Activated CD4-positive, alpha-beta memory T cell treated with anti-CD3 and anti-CD28 coated beads for 36 hours (primary cell): Measurements from ENCODE around the gene EXOSC10. TPM values are rescaled to one million over a fixed set of nuclear protein-coding genes. Genes with fewer than 3 reads are reported as not detected.
"Not testable (repeated sequence)": the region's sequence is repeated elsewhere in the genome, so short reads cannot be mapped to it uniquely, and the experiment has no call there.

Experiments
- CTCF ChIA-PET: fragments of 350-600 bp; sonication (Branson Sonifier 250); formaldehyde crosslinking; loops from one replicate; lab custom pipeline; 2021; ENCODE audit warnings: antibody characterized with exemption, inconsistent platforms; lab: Charles Lee
- POLR2A ChIA-PET: fragments of 350-600 bp; sonication (Branson Sonifier 250); formaldehyde crosslinking; loops from one replicate; lab custom pipeline; 2021; ENCODE audit warnings: antibody characterized with exemption; lab: Charles Lee
- DNase-seq: peaks from one replicate; pipeline ENCODE4 v3.0.0-alpha.2; 2020
- H3K27ac Mint-ChIP-seq: one replicate; pipeline ENCODE4 v1.8.0; 2021; ENCODE audit warnings: mixed read lengths
- H3K27me3 Mint-ChIP-seq: one replicate; pipeline ENCODE4 v1.8.0; 2021; ENCODE audit warnings: mixed read lengths
- H3K36me3 Mint-ChIP-seq: one replicate; pipeline ENCODE4 v1.8.0; 2021; ENCODE audit warnings: mixed read lengths
- H3K4me1 Mint-ChIP-seq: one replicate; pipeline ENCODE4 v1.8.0; 2021; ENCODE audit warnings: low read depth, mixed read lengths
- H3K4me3 Mint-ChIP-seq: one replicate; pipeline ENCODE4 v1.8.0; 2021; ENCODE audit warnings: mild to moderate bottlenecking, mixed read lengths
- H3K9me3 Mint-ChIP-seq: one replicate; pipeline ENCODE4 v1.8.0; 2021; ENCODE audit warnings: mixed read lengths
- intact Hi-C: fragments of 100-400 bp; cut with micrococcal nuclease; formaldehyde crosslinking; loops from one replicate; pipeline ENCODE4 v1.15.1; 2023
- total RNA-seq, 2 experiments: library from RNA; stranded (reverse); gene quantifications; one replicate each; pipeline ENCODE4 v1.2.3, GENCODE V29; 2021

The EXOSC10 gene
- total RNA-seq, 2 experiments from 2014 or later: 62.1 to 70.0 TPM

- peaks cover 2% of the 10 kb centered on the region for H3K4me1 Mint-ChIP-seq
- no peaks in the 10 kb centered on the region for H3K27me3 Mint-ChIP-seq
- ChIA-PET POLR2A (no interaction called here), CTCF (interaction anchor here (1.7 kb wide), 1 partner anchor 10 kb away, joined by 10 read pairs; no protein-coding TSS in a partner anchor)
- H3K9me3 Mint-ChIP-seq: no peaks in the 10 kb centered on the region
- intact Hi-C loops: no loop called here
- no peak within 1 kb of the TSS for H3K4me3 Mint-ChIP-seq
- H3K36me3 Mint-ChIP-seq: no peaks in the 10 kb centered on the region
- H3K27ac Mint-ChIP-seq: no peak within 1 kb of the TSS
- no peak for DNase-seq
These were observed 52.9 kb downstream of the EXOSC10 start, which contains the start of gene MASP2 for GRCh38 chr1:11046625-11047365. TSS of gene MASP2 (minus strand) at chr1:11047239. CDS start at chr1:11047207, 32 bp downstream.

GRCh38 chr1:11046270-11046566 lies 53.5 kb downstream of the EXOSC10 start:
- CTCF ChIA-PET: interaction anchor here (1.7 kb wide), 1 partner anchor 9 kb away, joined by 10 read pairs; no protein-coding TSS in a partner anchor
- H3K4me1 Mint-ChIP-seq: no peaks in the 10 kb centered on the region

GRCh38 chr1:11045428-11046269 lies 54.0 kb downstream of the EXOSC10 start:
- ChIA-PET CTCF (interaction anchor here (1.7 kb wide), 1 partner anchor 8 kb away, joined by 10 read pairs; no protein-coding TSS in a partner anchor), POLR2A (no interaction called here)
- no peak overlapping the region for H3K27ac Mint-ChIP-seq
- no peaks in the 10 kb centered on the region for H3K27me3 Mint-ChIP-seq
- H3K9me3 Mint-ChIP-seq: no peaks in the 10 kb centered on the region
- no peak for DNase-seq
- intact Hi-C loops: no loop called here
- no peak overlapping the region for H3K4me3 Mint-ChIP-seq
- no peaks in the 10 kb centered on the region for H3K36me3 Mint-ChIP-seq
- H3K4me1 Mint-ChIP-seq: no peaks in the 10 kb centered on the region

More at GRCh38 chr1:11046270-11046566, 53.5 kb downstream of the EXOSC10 start:
- Mint-ChIP-seq H3K4me3 (no peak overlapping the region), H3K36me3 (no peaks in the 10 kb centered on the region), H3K27ac (no peak overlapping the region), H3K27me3 (no peaks in the 10 kb centered on the region), H3K9me3 (no peaks in the 10 kb centered on the region)
- POLR2A ChIA-PET: no interaction called here
- intact Hi-C loops: no loop called here
- no peak for DNase-seq

- POLR2A ChIA-PET: no interaction called here
- Mint-ChIP-seq H3K36me3 (no peaks in the 10 kb centered on the region), H3K9me3 (no peaks in the 10 kb centered on the region), H3K4me1 (no peaks in the 10 kb centered on the region), H3K27ac (no peak overlapping the region), H3K4me3 (no peak overlapping the region), H3K27me3 (no peaks in the 10 kb centered on the region)
- intact Hi-C loops: no loop called here
- DNase-seq: no peak
- CTCF ChIA-PET: interaction anchor here (1.7 kb wide), 1 partner anchor 8 kb away, joined by 10 read pairs; no protein-coding TSS in a partner anchor
These were observed 54.7 kb downstream of the EXOSC10 start for GRCh38 chr1:11044849-11045427.

GRCh38 chr1:11044086-11044848 lies 55.4 kb downstream of the EXOSC10 start:
- DNase-seq: no peak
- Mint-ChIP-seq H3K27ac (no peak overlapping the region), H3K4me3 (no peak overlapping the region), H3K27me3 (no peaks in the 10 kb centered on the region), H3K9me3 (no peaks in the 10 kb centered on the region), H3K36me3 (no peaks in the 10 kb centered on the region), H3K4me1 (no peaks in the 10 kb centered on the region)
- ChIA-PET CTCF (no interaction called here), POLR2A (no interaction called here)
- intact Hi-C loops: no loop called here

- no peaks in the 10 kb centered on the region for H3K9me3 Mint-ChIP-seq
- H3K4me3 Mint-ChIP-seq: no peak overlapping the region
- ChIA-PET POLR2A (no interaction called here), CTCF (no interaction called here)
- no peaks in the 10 kb centered on the region for H3K27me3 Mint-ChIP-seq
- intact Hi-C loops: no loop called here
- peak; percentile 1 for DNase-seq
- H3K27ac Mint-ChIP-seq: no peak overlapping the region
- no peaks in the 10 kb centered on the region for H3K4me1 Mint-ChIP-seq
- no peaks in the 10 kb centered on the region for H3K36me3 Mint-ChIP-seq
These were observed 56.4 kb downstream of the EXOSC10 start for GRCh38 chr1:11042995-11043874.

GRCh38 chr1:11042065-11042464 lies 57.6 kb downstream of the EXOSC10 start:
- intact Hi-C loops: no loop called here
- H3K4me3 Mint-ChIP-seq: no peak overlapping the region

GRCh38 chr1:11041048-11041447 lies 58.6 kb downstream of the EXOSC10 start:
- Mint-ChIP-seq H3K9me3 (no peaks in the 10 kb centered on the region), H3K27me3 (no peaks in the 10 kb centered on the region), H3K4me3 (no peak overlapping the region), H3K27ac (no peak overlapping the region), H3K4me1 (peaks cover 4% of the 10 kb centered on the region), H3K36me3 (no peaks in the 10 kb centered on the region)
- ChIA-PET POLR2A (no interaction called here), CTCF (no interaction called here)
- intact Hi-C loops: no loop called here
- DNase-seq: no peak

More at GRCh38 chr1:11042065-11042464, 57.6 kb downstream of the EXOSC10 start:
- no peak overlapping the region for H3K27ac Mint-ChIP-seq
- CTCF ChIA-PET: interaction anchor here (0.7 kb wide), 1 partner anchor 40 kb away, joined by 3 read pairs; no protein-coding TSS in a partner anchor
- no peaks in the 10 kb centered on the region for H3K36me3 Mint-ChIP-seq
- no peaks in the 10 kb centered on the region for H3K9me3 Mint-ChIP-seq
- DNase-seq: no peak
- POLR2A ChIA-PET: interaction anchor here (0.6 kb wide), 1 partner anchor 18 kb away, joined by 3 read pairs; the partner anchor contains the start of gene SRM
- no peaks in the 10 kb centered on the region for H3K27me3 Mint-ChIP-seq
- peaks cover 4% of the 10 kb centered on the region for H3K4me1 Mint-ChIP-seq

- CTCF ChIA-PET, DNase-seq, H3K9me3 Mint-ChIP-seq, H3K4me3 Mint-ChIP-seq, H3K36me3 Mint-ChIP-seq, H3K4me1 Mint-ChIP-seq, POLR2A ChIA-PET, intact Hi-C loops, H3K27ac Mint-ChIP-seq, H3K27me3 Mint-ChIP-seq: not testable (repeated sequence)
These were observed 59.6 kb downstream of the EXOSC10 start for GRCh38 chr1:11040105-11040429.

GRCh38 chr1:11039351-11040104 lies 60.1 kb downstream of the EXOSC10 start:
- no peak overlapping the region for H3K4me3 Mint-ChIP-seq
- H3K4me1 Mint-ChIP-seq: peaks cover 4% of the 10 kb centered on the region
- DNase-seq: no peak
- POLR2A ChIA-PET: no interaction called here
- no peaks in the 10 kb centered on the region for H3K36me3 Mint-ChIP-seq
- no peak overlapping the region for H3K27ac Mint-ChIP-seq
- CTCF ChIA-PET: interaction anchor here (0.6 to 4.7 kb wide), 4 partner anchors 24 to 283 kb away, joined by 3 to 85 read pairs (median 40); partner anchors contain the start of genes EXOSC10 and SRM
- no peaks in the 10 kb centered on the region for H3K27me3 Mint-ChIP-seq
- intact Hi-C loops: loop anchor here (5.0 kb wide), 1 partner anchor 203 kb away; no protein-coding TSS in a partner anchor
- no peaks in the 10 kb centered on the region for H3K9me3 Mint-ChIP-seq
